Naive B cell (primary cell): ENCODE results near the gene GALNT10. TPM values are rescaled to one million over a fixed set of nuclear protein-coding genes. Genes with fewer than 3 reads are reported as not detected.

Source experiments
- ATAC-seq, 2 donors: fragments of 150-1000 bp; cut with Tn5 transposase; 2 replicates each; pipeline ENCODE4 v1.10.0; 2021; ENCODE audit warnings: low read depth in 2 of 2, mild to moderate bottlenecking in 2 of 2, moderate library complexity in 2 of 2
- DNase-seq: peaks from one replicate; pipeline ENCODE4 v3.0.0; 2022
- H3K27ac Mint-ChIP-seq, 6 donors: one replicate each; pipeline ENCODE4 v1.8.0; 2020 to 2022; ENCODE audit warnings: mild to moderate bottlenecking in 6 of 6, mixed read lengths in 6 of 6, moderate library complexity in 5 of 6, inconsistent platforms in 2 of 6
- H3K27me3 Mint-ChIP-seq, 3 donors: one replicate each; pipeline ENCODE4 v1.8.0; 2021 to 2022; ENCODE audit warnings: mixed read lengths in 3 of 3, mild to moderate bottlenecking in 1 of 3
- H3K36me3 Mint-ChIP-seq, 2 donors: one replicate each; pipeline ENCODE4 v1.8.0; 2020 to 2022; ENCODE audit warnings: mixed read lengths in 2 of 2, inconsistent platforms in 1 of 2, mild to moderate bottlenecking in 1 of 2
- H3K4me1 Mint-ChIP-seq, 3 donors: one replicate each; pipeline ENCODE4 v1.8.0; 2020 to 2022; ENCODE audit warnings: mixed read lengths in 3 of 3, inconsistent platforms in 1 of 3, mild to moderate bottlenecking in 1 of 3, moderate library complexity in 1 of 3
- H3K4me3 Mint-ChIP-seq, 8 donors: one replicate each; pipeline ENCODE4 v1.8.0; 2020 to 2022; ENCODE audit warnings: mild to moderate bottlenecking in 8 of 8, mixed read lengths in 8 of 8, moderate library complexity in 8 of 8, inconsistent platforms in 2 of 8
- H3K9me3 Mint-ChIP-seq, 7 donors: one replicate each; pipeline ENCODE4 v1.8.0; 2020 to 2022; ENCODE audit warnings: mixed read lengths in 7 of 7, mild to moderate bottlenecking in 5 of 7, inconsistent platforms in 2 of 7, moderate library complexity in 1 of 7
- polyA plus RNA-seq, 6 donors: library from polyadenylated mRNA; unstranded; fragments of 300-500 nt; fragmentation: Illumina TruSeq; gene quantifications; one replicate each; pipeline ENCODE4 v1.2.3, GENCODE V29; 2021; ENCODE audit warnings: low read depth in 6 of 6

Gene GALNT10
- polyA plus RNA-seq, 6 donors from 2014 or later: 13.6 to 29.3 (median 19.7) TPM

DNA sequence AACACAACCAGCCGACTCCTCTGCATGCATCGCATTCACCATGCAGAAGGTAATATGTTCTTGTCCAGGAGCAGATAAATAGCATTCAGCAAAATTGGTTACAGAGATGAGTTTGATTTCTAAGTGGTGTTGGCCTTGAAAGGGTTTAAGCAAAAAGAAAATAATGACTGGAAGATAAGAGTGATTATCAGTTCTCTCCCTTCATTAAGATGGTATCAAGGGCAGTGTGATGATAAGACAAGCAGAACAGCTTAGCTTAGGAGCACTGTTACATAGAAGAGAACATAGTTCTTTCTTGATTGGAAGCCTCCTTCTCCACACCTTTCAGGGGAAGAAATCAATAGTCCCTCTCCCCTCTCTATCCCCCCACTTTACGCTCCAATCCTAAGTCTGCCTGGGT, 121.5 kb downstream of the GALNT10 start:
- no peak for ATAC-seq
- Mint-ChIP-seq H3K9me3 (no peaks in the 10 kb centered on the region), H3K27ac (peak overlapping the region in 1 of 6 donors; percentile 62), H3K36me3 (peaks cover 0 to 17% of the 10 kb centered on the region in 2 donors), H3K4me3 (no peak overlapping the region), H3K4me1 (peaks cover 5 to 19% (median 14%) of the 10 kb centered on the region in 3 donors), H3K27me3 (no peaks in the 10 kb centered on the region)
- no peak for DNase-seq

- DNase-seq: no peak
- Mint-ChIP-seq H3K4me1 (peaks cover 5 to 22% (median 14%) of the 10 kb centered on the region in 3 donors), H3K27me3 (no peaks in the 10 kb centered on the region), H3K4me3 (no peak overlapping the region), H3K27ac (peak overlapping the region in 1 of 6 donors; percentile 49), H3K36me3 (peaks cover 0 to 16% of the 10 kb centered on the region in 2 donors), H3K9me3 (no peaks in the 10 kb centered on the region)
- ATAC-seq: no peak
These were observed 122.0 kb downstream of the GALNT10 start for GRCh38 chr5:154312576-154312975.

DNA sequence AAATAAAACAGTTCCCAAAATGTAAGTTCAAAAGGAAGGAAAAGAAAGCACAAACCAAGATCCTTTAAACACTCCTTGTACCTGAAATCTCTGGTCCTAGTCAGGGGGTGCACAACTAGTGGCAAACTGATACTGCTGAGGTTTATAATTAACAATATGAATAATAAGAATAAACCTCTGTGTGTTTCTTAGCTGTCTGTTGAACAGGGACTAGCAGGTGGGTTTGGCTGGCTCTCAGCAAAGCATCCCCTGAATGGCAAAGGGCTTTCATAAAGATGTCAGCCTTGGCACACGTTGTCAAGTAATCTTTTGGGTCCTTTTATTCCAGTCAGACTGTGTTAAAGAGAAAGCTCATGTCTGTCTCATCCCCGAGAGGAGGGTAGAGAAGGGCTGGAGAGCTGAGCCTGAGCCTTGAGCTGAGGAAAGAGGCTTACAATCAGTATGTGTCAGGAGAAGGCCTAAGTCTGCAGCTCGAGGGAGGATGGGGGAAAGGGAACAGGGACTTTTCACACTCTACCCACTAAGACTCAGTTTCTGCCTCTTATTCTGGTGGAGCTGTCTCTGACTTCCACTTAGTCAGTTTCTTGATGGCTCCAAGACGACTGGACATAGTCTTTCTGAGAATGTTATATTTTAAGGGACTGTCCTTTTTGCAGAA, 123.0 kb downstream of the GALNT10 start:
- Mint-ChIP-seq H3K36me3 (peaks cover 0 to 18% of the 10 kb centered on the region in 2 donors), H3K4me3 (no peak overlapping the region), H3K4me1 (peaks cover 5 to 22% (median 15%) of the 10 kb centered on the region in 3 donors), H3K27ac (peak overlapping the region in 1 of 6 donors; percentile 56), H3K9me3 (no peaks in the 10 kb centered on the region), H3K27me3 (no peaks in the 10 kb centered on the region)
- DNase-seq (no peak), ATAC-seq (no peak)

DNA sequence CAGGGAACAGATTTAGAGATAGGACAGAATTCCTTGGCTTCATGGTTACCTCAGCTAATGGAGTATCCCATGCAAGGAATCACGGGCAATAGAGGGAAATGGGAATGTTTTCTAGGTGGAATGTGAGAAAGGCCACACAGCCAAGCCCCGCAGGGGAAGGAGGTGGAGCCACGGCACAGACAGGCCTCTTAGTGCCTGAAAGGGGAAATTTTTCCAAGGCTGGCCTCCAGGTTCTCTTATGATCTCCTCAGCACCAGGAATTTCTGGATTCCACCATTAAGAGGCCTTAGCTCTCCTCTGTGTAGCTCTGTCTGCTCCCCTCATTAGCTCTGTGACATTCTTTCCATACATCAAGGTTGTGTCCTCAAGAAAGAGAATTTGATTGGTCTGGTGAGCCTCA, 124.7 kb downstream of the GALNT10 start:
- H3K4me3 Mint-ChIP-seq: peak overlapping the region in 1 of 8 donors; percentile 22
- DNase-seq (no peak), ATAC-seq (no peak)
- no peaks in the 10 kb centered on the region for H3K27me3 Mint-ChIP-seq
- no peak overlapping the region for H3K27ac Mint-ChIP-seq
- H3K9me3 Mint-ChIP-seq: no peaks in the 10 kb centered on the region
- H3K36me3 Mint-ChIP-seq: peaks cover 0 to 14% of the 10 kb centered on the region in 2 donors
- H3K4me1 Mint-ChIP-seq: peaks cover 0 to 14% (median 10%) of the 10 kb centered on the region in 3 donors

- no peak overlapping the region for H3K27ac Mint-ChIP-seq
- DNase-seq: no peak
- no peak overlapping the region for H3K4me3 Mint-ChIP-seq
- no peaks in the 10 kb centered on the region for H3K27me3 Mint-ChIP-seq
- ATAC-seq: no peak
- H3K9me3 Mint-ChIP-seq: no peaks in the 10 kb centered on the region
- H3K36me3 Mint-ChIP-seq: peaks cover 0 to 14% of the 10 kb centered on the region in 2 donors
- H3K4me1 Mint-ChIP-seq: peaks cover 0 to 20% (median 10%) of the 10 kb centered on the region in 3 donors
These were observed 125.2 kb downstream of the GALNT10 start for GRCh38 chr5:154315756-154316155.

- Mint-ChIP-seq H3K9me3 (no peaks in the 10 kb centered on the region), H3K4me3 (no peak overlapping the region)
- ATAC-seq: no peak
These were observed 125.8 kb downstream of the GALNT10 start for GRCh38 chr5:154316223-154316935.

DNA sequence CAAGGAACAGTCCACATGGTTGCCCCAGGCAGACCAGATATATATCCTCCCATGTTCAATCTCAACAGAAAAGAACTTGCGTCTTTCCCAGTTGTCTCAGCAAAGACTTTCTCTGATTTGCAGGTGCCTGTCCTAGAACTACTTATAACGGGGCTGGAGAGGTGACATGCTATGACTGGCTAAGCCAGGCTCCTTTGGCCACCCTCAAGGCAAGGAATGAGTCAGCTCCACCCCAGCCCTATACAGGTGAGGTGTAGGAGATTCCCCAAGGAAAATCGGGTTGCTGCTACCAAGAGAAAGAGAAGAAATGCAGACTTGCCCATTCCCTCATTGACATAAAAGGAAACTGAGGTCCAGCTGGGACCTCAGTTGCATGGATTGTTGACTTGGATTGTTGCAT, 127.4 kb downstream of the GALNT10 start:
- no peak for DNase-seq
- no peak for ATAC-seq
- H3K36me3 Mint-ChIP-seq: peaks cover 12 to 14% of the 10 kb centered on the region in 2 donors
- peak overlapping the region in 2 of 6 donors; percentile 48 to 73 for H3K27ac Mint-ChIP-seq
- H3K4me3 Mint-ChIP-seq: no peak overlapping the region
- H3K27me3 Mint-ChIP-seq: no peaks in the 10 kb centered on the region
- H3K4me1 Mint-ChIP-seq: peaks cover 0 to 20% (median 7%) of the 10 kb centered on the region in 3 donors
- no peaks in the 10 kb centered on the region for H3K9me3 Mint-ChIP-seq

More at GRCh38 chr5:154316223-154316935, 125.8 kb downstream of the GALNT10 start:
- Mint-ChIP-seq H3K27ac (peak overlapping the region in 1 of 6 donors; percentile 69), H3K4me1 (peaks cover 0 to 20% (median 10%) of the 10 kb centered on the region in 3 donors), H3K36me3 (peaks cover 0 to 14% of the 10 kb centered on the region in 2 donors), H3K27me3 (no peaks in the 10 kb centered on the region)
- no peak for DNase-seq

GRCh38 chr5:154318691-154319090, 128.2 kb downstream of the GALNT10 start:
- Mint-ChIP-seq H3K4me3 (no peak overlapping the region), H3K9me3 (no peaks in the 10 kb centered on the region), H3K4me1 (peaks cover 0 to 20% (median 7%) of the 10 kb centered on the region in 3 donors), H3K27me3 (no peaks in the 10 kb centered on the region), H3K27ac (peak overlapping the region in 1 of 6 donors; percentile 70), H3K36me3 (peaks cover 14% of the 10 kb centered on the region in 2 donors)
- no peak for ATAC-seq
- no peak for DNase-seq

GRCh38 chr5:154319736-154320135, 129.2 kb downstream of the GALNT10 start:
- ATAC-seq (no peak), DNase-seq (no peak)
- Mint-ChIP-seq H3K27ac (peak overlapping the region in 2 of 6 donors; percentile 47 to 79), H3K9me3 (no peaks in the 10 kb centered on the region), H3K36me3 (peaks cover 14% of the 10 kb centered on the region in 2 donors), H3K4me3 (no peak overlapping the region), H3K4me1 (peaks cover 0 to 20% (median 7%) of the 10 kb centered on the region in 3 donors), H3K27me3 (no peaks in the 10 kb centered on the region)

DNA sequence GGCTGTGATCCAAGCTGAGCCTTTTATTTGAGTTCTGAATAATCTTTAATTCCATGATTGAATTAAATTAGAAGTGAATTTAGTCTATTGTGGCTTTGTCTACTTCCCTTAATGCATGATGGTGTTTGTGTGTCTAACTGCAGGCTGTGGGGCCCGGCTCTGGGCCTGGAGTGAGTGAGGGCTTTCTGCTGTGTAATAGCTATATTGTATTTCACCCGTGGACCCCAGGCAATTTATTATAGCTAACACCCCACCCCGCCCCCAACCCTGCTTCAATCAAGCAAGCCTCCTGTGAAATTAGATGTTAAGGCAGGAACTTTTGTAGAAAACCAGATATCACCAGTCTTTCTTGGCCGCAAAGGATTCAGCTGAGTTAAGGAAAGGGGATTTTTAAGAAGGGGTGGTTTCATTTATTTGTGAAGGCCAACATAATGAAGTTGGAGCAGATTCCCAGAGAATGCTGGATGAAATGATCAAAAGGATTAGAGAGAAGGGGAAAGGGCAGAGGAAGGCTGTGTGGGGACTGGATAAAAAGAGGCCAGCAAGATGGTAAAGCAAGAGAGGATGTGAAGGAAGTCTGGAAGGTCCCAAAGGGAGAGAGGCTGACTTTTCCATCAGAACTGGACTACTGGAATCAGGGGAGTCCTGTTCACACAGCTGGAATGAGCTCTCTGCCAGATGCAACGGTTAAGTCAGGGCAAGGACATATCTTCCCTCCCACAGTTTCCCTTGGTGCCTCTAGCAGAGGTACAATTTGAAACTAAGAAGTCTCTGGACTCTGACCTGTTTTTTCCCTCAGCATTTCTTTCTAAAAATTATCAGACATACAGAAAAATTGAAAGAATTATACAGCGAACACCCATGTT, 129.9 kb downstream of the GALNT10 start:
- peak overlapping the region in 1 of 6 donors; percentile 31 for H3K27ac Mint-ChIP-seq
- peaks cover 0 to 20% (median 7%) of the 10 kb centered on the region in 3 donors for H3K4me1 Mint-ChIP-seq
- H3K4me3 Mint-ChIP-seq: no peak overlapping the region
- H3K27me3 Mint-ChIP-seq: no peaks in the 10 kb centered on the region
- H3K36me3 Mint-ChIP-seq: peaks cover 9 to 14% of the 10 kb centered on the region in 2 donors
- ATAC-seq (no peak), DNase-seq (no peak)
- no peaks in the 10 kb centered on the region for H3K9me3 Mint-ChIP-seq

GRCh38 chr5:154321546-154321945, 131.0 kb downstream of the GALNT10 start:
- ATAC-seq (no peak), DNase-seq (no peak)
- H3K4me1 Mint-ChIP-seq: peaks cover 0 to 20% (median 7%) of the 10 kb centered on the region in 3 donors
- H3K4me3 Mint-ChIP-seq: no peak overlapping the region
- no peaks in the 10 kb centered on the region for H3K27me3 Mint-ChIP-seq
- H3K9me3 Mint-ChIP-seq: no peaks in the 10 kb centered on the region
- H3K27ac Mint-ChIP-seq: no peak overlapping the region
- peaks cover 7 to 14% of the 10 kb centered on the region in 2 donors for H3K36me3 Mint-ChIP-seq

DNA sequence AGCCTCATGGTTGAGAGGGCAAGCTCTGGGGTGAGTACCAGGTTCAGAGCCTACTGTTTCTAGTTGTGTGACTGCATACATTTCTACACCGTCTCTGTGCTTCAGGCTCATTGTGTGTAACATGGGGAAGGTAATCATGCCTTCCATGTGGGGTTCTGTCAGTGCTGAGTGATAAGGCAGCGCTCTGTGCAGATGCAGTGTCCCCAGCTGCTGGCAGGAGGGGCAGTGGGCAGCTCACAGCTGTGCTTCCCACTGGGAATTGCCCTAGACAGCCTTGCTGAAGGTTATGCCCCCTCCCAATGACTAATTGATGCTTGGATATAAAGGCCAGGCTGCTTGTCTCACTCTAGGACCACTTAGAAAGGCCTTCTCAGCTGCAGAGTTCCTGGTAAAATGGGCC, 133.5 kb downstream of the GALNT10 start:
- no peak overlapping the region for H3K4me3 Mint-ChIP-seq
- H3K27ac Mint-ChIP-seq: no peak overlapping the region
- DNase-seq: no peak
- ATAC-seq: no peak
- H3K9me3 Mint-ChIP-seq: no peaks in the 10 kb centered on the region
- H3K36me3 Mint-ChIP-seq: peaks cover 0 to 14% of the 10 kb centered on the region in 2 donors
- H3K4me1 Mint-ChIP-seq: peaks cover 0 to 14% (median 3%) of the 10 kb centered on the region in 3 donors
- H3K27me3 Mint-ChIP-seq: no peaks in the 10 kb centered on the region

DNA sequence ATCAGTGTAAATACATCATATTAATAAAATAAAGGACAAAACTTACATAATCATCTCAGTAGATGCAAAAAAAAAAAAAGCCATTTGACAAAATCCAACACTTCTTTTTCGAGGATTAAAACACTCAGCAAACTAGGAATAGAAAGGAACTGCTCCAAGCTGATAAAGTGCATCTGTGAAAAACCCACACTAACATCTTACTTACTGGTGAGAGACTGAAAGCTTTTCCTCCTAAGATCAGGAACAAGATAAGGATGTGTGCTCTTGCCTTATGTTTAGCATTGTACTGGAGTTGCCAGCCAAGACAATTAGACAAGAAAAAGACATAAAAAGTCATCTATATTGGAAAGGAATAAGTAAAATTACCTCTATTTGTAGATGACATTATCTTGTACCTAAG, 135.0 kb downstream of the GALNT10 start:
- Mint-ChIP-seq H3K27me3 (no peaks in the 10 kb centered on the region), H3K27ac (no peak overlapping the region)

More for the DNA sequence above, 135.0 kb downstream of the GALNT10 start:
- Mint-ChIP-seq H3K9me3 (no peaks in the 10 kb centered on the region), H3K36me3 (peaks cover 8 to 20% of the 10 kb centered on the region in 2 donors), H3K4me1 (peaks cover 0 to 3% (median 2%) of the 10 kb centered on the region in 3 donors), H3K4me3 (no peak overlapping the region)
- ATAC-seq (no peak), DNase-seq (no peak)
